ENCODE data around the gene TSPAN5.

TSPAN5 gene

DNA sequence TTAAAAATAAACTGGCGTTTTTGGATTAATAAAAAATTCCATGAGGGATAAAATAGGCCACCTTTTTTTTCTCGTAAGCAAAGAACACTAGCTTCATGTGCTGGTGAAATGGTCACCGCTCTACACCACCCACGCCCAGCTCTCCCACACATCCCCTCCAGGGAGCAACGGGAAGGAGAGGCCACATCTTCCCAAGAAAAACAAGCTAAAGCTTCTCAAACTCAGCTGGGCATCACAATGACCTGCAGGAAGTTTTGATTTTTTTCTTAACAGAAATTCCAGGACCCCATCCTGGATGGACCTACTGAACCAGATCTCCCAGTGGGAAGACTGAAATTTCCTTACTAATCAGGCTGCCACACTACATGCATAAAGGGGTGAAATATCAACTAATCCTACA, 9.8 kb downstream of the TSPAN5 start:
- TF ChIP-seq, protein P1, sequence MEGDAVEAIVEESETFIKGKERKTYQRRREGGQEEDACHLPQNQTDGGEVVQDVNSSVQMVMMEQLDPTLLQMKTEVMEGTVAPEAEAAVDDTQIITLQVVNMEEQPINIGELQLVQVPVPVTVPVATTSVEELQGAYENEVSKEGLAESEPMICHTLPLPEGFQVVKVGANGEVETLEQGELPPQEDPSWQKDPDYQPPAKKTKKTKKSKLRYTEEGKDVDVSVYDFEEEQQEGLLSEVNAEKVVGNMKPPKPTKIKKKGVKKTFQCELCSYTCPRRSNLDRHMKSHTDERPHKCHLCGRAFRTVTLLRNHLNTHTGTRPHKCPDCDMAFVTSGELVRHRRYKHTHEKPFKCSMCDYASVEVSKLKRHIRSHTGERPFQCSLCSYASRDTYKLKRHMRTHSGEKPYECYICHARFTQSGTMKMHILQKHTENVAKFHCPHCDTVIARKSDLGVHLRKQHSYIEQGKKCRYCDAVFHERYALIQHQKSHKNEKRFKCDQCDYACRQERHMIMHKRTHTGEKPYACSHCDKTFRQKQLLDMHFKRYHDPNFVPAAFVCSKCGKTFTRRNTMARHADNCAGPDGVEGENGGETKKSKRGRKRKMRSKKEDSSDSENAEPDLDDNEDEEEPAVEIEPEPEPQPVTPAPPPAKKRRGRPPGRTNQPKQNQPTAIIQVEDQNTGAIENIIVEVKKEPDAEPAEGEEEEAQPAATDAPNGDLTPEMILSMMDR (IDR thresholded peaks at IDR 0.05; ENCODE audit: borderline replicate concordance, insufficient read depth, low read depth, low read length): no peak

DNA sequence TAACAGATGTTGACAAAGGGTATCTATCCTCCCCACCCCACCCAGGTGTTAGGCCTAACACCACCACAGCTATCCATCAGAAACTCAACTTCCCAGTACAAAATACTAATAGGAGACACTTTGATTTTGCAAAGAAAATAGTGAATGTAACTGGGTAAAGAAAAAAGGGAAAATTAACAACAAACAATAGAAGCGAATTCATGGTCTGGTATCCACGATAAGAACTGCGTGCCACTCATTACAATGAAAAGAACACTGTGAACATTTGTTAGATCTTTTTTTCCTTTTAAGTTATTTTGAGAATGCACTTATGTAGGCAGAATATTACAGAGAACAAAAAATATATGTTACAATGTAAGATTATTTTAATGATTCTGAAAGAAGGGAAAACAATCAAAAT, 12.0 kb downstream of the TSPAN5 start:
- no peak overlapping the region for H3K4me3 ChIP-seq (ENCODE audit: low read depth, low read length)
- TF ChIP-seq, protein P1 (IDR thresholded peaks at IDR 0.05; ENCODE audit: borderline replicate concordance, insufficient read depth, low read depth, low read length): no peak

More for the DNA sequence above, 9.8 kb downstream of the TSPAN5 start:
- no peak overlapping the region for H3K4me3 ChIP-seq (ENCODE audit: low read depth, low read length)

DNA sequence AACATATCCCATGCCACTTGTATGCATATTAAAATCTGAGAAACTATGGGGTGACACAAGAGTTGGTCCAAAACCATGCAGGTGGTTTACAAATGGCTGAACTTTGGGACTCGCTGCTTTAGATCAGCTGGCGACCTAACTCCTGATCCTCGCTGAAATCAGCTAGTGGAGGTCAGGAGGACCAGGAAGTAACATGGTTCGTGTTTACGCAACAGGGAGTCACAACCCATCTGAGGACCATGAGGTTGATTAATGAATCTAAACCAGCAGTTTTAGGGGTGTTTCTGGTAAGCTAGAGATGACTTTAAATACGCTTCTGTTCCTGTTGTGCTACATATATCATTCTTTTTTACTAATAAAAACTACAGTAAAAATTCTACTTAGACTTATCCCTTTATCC, 12.9 kb downstream of the TSPAN5 start:
- TF ChIP-seq, protein P1 (IDR thresholded peaks at IDR 0.05; ENCODE audit: borderline replicate concordance, insufficient read depth, low read depth, low read length): no peak

DNA sequence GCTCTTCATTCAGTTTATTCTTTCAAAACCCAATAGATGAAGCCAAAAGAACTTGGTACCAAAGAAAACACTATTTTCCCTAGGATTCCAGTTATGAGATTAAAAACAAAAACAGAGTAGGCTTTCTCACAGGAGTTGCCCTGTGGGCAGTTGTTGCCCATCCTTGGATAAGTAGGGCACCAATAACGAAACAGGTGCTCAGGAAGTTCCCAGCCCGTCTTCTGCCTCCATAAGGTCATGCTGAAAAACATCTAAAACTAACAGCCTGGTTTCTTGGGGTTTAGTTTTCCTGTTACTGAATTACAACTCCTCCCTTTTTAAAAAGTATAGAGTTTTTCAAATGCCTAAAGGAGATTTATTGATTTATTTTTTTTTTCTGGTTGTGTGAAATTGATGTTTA, 14.7 kb downstream of the TSPAN5 start:
- TF ChIP-seq, protein P1 (IDR thresholded peaks at IDR 0.05; ENCODE audit: borderline replicate concordance, insufficient read depth, low read depth, low read length): no peak
- no peak overlapping the region for H3K4me3 ChIP-seq (ENCODE audit: low read depth, low read length)

More for the DNA sequence above, 12.9 kb downstream of the TSPAN5 start:
- no peak overlapping the region for H3K4me3 ChIP-seq (ENCODE audit: low read depth, low read length)

DNA sequence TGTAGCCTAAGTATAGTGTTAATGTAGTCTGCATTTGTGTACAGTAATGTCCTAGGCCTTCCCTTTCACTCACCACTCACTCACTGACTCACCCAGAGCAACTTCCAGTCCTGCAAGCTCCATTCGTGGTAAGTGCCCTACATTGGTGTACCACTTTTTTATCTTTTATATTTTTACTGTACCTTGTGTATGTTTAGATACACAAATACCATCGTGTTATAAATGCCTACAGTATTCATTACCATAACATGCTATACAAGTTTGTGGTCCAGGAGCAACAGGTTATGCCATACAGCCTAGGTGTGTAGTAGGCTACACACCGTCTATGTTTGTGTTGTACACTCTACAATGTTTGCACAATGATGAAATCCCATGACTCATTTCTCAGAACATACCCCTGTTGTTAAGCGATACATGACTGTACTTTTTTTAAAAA, 15.4 kb downstream of the TSPAN5 start:
- no peak overlapping the region for H3K4me3 ChIP-seq (ENCODE audit: low read depth, low read length)
- TF ChIP-seq, protein P1 (IDR thresholded peaks at IDR 0.05; ENCODE audit: borderline replicate concordance, insufficient read depth, low read depth, low read length): no peak

DNA sequence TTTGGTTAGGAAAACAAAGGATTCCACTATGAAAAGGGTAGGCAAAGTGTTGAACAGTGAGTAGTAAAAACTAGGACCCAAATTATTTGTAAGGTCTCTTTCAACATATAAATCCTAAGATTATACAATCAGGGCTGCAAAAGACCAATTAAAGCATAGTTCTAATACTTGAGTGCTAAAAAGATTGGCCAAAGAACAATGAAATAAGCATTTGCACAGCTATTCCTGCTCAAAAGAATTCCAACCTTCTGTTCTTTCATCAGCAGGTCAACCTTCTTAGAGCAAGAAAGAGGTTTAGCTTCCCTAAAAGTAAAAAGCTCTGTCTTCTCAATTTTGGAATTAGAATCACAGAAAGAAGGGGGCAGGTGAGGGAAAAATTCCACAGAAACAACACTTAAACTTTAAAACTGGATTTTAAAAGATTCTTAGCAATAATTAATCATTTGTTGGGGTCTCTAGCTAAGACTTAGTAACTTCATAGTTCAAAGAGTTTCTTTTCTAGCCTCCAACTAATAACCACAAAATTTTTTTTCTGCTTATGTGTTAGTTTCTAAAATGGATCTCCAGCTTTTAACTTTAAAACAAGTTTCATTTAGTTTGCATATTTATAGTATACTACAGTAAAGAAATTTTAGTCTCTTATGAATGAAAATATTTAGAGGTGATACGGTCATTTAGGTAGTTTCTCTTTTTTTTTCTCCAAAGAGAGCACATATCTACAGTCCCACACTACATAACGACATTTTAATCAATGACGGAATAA, 16.3 kb downstream of the TSPAN5 start:
- no peak overlapping the region for H3K4me3 ChIP-seq (ENCODE audit: low read depth, low read length)
- TF ChIP-seq, protein P1 (IDR thresholded peaks at IDR 0.05; ENCODE audit: borderline replicate concordance, insufficient read depth, low read depth, low read length): no peak

DNA sequence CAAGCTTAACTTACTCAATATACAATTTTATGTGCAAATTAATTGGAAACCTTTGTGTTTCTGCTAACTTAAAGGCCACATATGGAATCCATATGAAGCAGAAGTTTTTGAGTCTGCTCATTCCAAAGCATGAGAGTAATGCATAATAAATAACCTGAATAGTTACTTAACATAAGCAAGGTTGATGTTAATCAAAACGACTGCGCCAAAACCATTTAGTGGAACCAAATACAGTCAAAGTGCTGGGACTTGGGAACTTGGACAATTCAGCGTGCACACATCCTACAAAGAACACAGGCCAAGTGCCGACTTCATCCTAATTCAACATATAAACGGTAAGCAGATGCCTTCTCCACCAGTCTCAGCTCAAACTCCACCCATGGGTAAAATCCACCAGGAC, 17.0 kb downstream of the TSPAN5 start:
- no peak overlapping the region for H3K4me3 ChIP-seq (ENCODE audit: low read depth, low read length)
- TF ChIP-seq, protein P1 (IDR thresholded peaks at IDR 0.05; ENCODE audit: borderline replicate concordance, insufficient read depth, low read depth, low read length): no peak

All from GM12875 (cell line).